Measurements from ENCODE around the gene CATSPERE.

DNA sequence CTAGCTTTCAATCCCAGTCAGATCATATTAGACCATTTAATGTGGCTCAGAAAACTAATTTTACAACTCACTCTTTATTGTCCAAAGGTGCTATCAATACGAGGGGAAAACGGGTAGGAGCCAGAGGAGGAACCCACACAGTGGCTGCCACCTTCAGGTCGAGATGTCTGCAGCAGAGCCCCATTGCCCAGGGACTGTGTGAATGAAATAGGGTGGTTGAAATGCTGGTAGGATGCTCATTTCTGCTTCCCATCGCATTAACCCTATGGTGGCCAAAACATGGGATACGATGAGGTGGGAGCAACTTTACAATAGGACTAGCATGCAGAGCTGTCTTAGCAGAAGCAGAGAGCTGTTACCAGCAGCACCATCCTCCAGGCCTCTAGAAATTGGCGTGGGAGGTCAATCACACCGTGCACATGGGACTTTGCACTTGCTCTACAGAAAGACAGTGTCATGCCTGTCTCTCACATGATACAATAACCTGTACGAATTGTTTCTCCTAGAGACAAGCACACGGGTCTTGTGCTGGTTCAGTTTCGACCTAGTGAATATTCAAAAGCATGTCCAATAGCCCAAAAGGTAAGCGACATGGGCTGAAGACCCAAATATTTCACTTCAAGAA, 122.4 kb downstream of the CATSPERE start:
- TF ChIP-seq CTCF (IDR thresholded peaks at IDR 0.05; ENCODE audit: extremely low read depth in 1 of 2, insufficient read depth in 1 of 2, low read depth in 1 of 2, low read length in 2 of 2), result no peak
- TF ChIP-seq POLR2AphosphoS5 (IDR thresholded peaks at IDR 0.05; ENCODE audit: insufficient read depth, low read depth, low read length), result no peak
- TF ChIP-seq EZH2 (IDR thresholded peaks at IDR 0.05; ENCODE audit: borderline replicate concordance, low read depth, low read length, severe bottlenecking), result no peak
- TF ChIP-seq POLR2A (IDR thresholded peaks at IDR 0.05; ENCODE audit: low read depth, low read length), result no peak
- TF ChIP-seq JUN (IDR thresholded peaks at IDR 0.05; ENCODE audit: borderline replicate concordance, insufficient read depth, insufficient read length, low read depth), result no peak

Data from endothelial cell of umbilical vein (primary cell).